NCI-H2081 (cell line): ENCODE measurements around the gene HPRT1.

Source experiments
- DNase-seq, 2 experiments: peaks; one replicate each; lab custom pipeline; 2025; lab: John Stamatoyannopoulos, UW

Gene HPRT1

DNA sequence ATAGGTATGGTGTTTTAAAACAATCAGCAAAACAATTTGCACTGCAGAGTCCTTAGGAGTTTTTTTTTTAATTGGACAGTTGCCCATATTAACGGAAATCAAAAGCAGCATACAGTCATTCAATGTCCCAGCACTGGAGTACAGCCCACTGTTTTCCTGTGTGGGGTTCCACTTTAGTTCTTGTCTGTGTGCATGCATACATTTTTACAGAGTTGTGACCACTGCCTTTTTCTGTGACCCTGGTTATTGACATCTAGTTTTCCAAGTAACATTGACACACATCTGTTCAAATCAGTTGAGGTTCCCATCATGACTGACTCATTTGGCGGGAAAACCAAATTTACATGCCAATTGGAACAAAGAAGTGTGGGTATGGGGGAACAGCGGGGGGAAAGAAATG, 83.3 kb downstream of the HPRT1 start:
- no peak for DNase-seq

DNA sequence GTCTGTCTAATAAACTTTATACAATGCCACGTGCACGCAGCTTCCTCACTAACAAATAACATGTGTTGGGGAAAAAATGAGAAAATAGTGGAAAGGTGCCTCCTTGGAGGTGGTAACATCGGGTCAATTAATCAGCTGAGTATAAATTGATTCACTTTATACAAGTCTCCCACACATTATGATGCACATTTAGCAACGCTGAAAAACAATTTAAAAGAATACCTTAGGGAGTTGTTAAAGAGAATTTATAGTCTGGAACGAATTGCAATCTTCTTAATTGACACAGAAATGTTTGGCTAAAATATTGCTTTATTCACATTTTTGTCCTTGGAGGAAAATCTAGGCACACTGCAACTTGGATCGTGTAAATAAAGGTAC, 84.2 kb downstream of the HPRT1 start:
- no peak for DNase-seq

DNA sequence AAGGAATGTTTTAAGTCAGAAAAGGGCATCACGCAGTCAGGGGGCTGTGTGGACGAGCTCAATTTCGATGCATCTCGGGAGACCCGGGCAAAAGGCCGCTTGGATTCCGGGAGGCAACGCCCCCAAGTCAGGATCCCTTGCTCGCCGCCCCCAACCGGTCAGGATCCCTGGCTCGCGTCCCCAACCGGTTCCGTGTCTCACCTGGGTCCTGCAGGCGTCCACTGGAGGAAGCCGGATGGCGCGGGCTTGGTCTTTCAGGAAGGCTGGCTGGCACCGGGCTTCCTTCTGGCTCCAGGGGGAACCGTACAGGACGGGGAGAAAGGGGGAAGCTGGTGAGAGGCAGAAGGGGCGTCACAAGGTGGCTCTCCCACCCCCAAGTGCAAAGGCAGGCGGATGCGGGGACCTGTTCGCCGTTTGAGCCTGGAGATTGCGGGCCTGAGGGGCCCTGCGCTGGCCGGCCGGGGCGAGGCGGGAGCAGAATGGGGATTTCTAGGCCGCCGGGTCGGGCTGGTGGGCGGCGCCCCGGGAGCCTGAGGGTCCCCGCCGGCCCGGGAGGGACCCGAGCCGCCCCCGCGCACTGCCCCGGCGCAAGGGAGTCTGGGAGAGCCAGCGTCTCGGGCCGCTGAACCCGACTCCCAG, 84.7 kb downstream of the HPRT1 start:
- no peak for DNase-seq

DNA sequence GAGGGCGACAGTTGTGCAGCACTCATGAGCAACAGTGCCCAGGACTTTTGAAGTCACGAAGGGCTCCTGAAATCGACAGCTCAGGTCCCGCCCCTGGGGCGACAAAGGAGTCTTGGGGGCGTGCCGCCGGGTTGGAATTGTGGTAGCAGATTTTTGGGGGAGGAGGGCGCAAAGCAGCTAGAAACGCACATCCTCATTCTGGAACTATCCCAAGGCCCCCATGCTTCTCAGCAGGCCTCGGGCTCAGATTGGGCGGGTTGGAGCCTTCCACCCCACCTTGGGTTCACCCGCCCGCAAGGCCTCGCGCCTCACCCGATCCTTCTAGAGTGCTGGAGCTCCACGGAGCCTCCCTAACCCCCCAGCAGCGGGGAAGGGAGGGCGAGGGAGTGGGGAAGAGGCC, 85.5 kb downstream of the HPRT1 start:
- DNase-seq = no peak

- DNase-seq = no peak
These were observed 86.2 kb downstream of the HPRT1 start for GRCh38 chrX:134546187-134546586.

- no peak for DNase-seq
These were observed 87.2 kb downstream of the HPRT1 start for GRCh38 chrX:134547047-134547679.

GRCh38 chrX:134548257-134549201, 88.6 kb downstream of the HPRT1 start:
- no peak for DNase-seq
